ENCODE results near the gene TBX10. TPM values are rescaled to one million over a fixed set of nuclear protein-coding genes. Genes with fewer than 3 reads are reported as not detected.

The TBX10 gene
- total RNA-seq, 1 experiment from 2014 or later: not detected

DNA sequence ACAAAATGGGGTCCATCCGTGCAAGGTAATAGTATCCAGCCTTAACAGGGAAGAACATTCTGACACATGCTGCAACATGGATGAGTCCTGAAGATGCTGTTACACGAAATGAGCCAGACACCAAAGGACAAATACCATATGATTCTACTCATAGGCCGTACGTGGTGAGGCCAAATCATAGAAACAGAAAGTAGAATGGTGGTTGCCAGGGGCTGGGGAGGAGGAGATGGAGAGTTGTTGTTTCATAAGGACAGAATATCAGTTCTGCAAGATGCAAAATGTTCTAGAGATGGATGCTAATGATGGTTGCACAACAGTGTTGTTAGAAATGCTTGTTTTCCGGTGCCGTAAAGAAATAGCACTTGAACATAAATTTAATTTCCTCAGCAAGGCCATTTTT lies 2.6 kb downstream of the TBX10 start:
- Histone ChIP-seq H4K5ac (ENCODE audit: insufficient read length, low read depth, low read length) (no peak overlapping the region), H3K14ac (ENCODE audit: insufficient read depth, low read length) (no peak overlapping the region), H3K9me3 (ENCODE audit: control insufficient read depth, low read depth, low read length) (no peaks in the 10 kb centered on the region), H3T11ph (ENCODE audit: low read length) (no peak overlapping the region), H3K4ac (ENCODE audit: low read depth, low read length) (no peak overlapping the region), H3K79me2 (ENCODE audit: insufficient read depth, low read length) (no peaks in the 10 kb centered on the region), H3K4me1 (ENCODE audit: insufficient read depth, low read length) (no peaks in the 10 kb centered on the region), H2BK15ac (ENCODE audit: low read depth, low read length) (no peak overlapping the region), H3K23me2 (ENCODE audit: insufficient read length, low read depth, low read length, poor library complexity, severe bottlenecking) (no peaks in the 10 kb centered on the region), H2BK120ac (ENCODE audit: low read depth, low read length, poor library complexity, severe bottlenecking) (no peak overlapping the region), H2BK12ac (ENCODE audit: insufficient read length, low read depth, low read length) (no peak overlapping the region), H3K79me1 (ENCODE audit: insufficient read depth, low read depth, low read length, poor library complexity, severe bottlenecking) (no peaks in the 10 kb centered on the region), H3K23ac (ENCODE audit: insufficient read length, low read depth, low read length) (no peak overlapping the region), H2AK5ac (ENCODE audit: insufficient read length, low read length) (no peak overlapping the region), H2BK5ac (ENCODE audit: insufficient read length, low read length) (no peak overlapping the region), H3K4me2 (ENCODE audit: insufficient read depth, insufficient read length, low read length) (no peak overlapping the region), H3K9ac (ENCODE audit: extremely low read depth, insufficient read length, low read length) (no peak overlapping the region), H3K27ac (ENCODE audit: insufficient read length, low read depth, low read length) (no peak overlapping the region), H3K56ac (ENCODE audit: insufficient read length, low read depth, low read length) (no peak overlapping the region), H4K8ac (replicated peaks; ENCODE audit: insufficient read length, low read depth, low read length) (no peak overlapping the region), H2BK20ac (ENCODE audit: low read depth, low read length, poor library complexity, severe bottlenecking) (no peak overlapping the region), H3K18ac (ENCODE audit: insufficient read length, low read depth, low read length) (no peak overlapping the region), H3K27me3 (ENCODE audit: insufficient read depth, low read length) (peaks cover 7% of the 10 kb centered on the region; the same call in 1 of the 2 replicates), H4K20me1 (ENCODE audit: control insufficient read depth, insufficient read depth, insufficient read length) (no peaks in the 10 kb centered on the region), H4K91ac (ENCODE audit: insufficient read length, low read depth, low read length) (no peak overlapping the region), H2AFZ (ENCODE audit: low read length) (no peak overlapping the region)
- DNase-seq: no peak
- WGBS (ENCODE audit: extremely low coverage, insufficient read length, low lambda C conversion rate): no CpG with 5 or more reads among the region's 6 CpGs
- Mint-ChIP-seq H3K4me3 (no peak overlapping the region), H3K9me3 (peaks cover 0 to 4% of the 10 kb centered on the region in 2 experiments; a peak in 2 of 5 replicates), H3K27ac (0 out of 7 replicates have a peak overlapping the region, but pooled peaks of 1 of the 3 experiments have one; percentile 8), H3K27me3 (ENCODE audit: low read depth) (peaks cover 55% of the 10 kb centered on the region), H3K36me3 (ENCODE audit: insufficient read depth in 1 of 3, low read depth in 3 of 3) (no peaks in the 10 kb centered on the region; a peak in 1 of 7 replicates), H3K4me1 (peaks cover 5 to 8% of the 10 kb centered on the region in 2 experiments)
- TF ChIP-seq, protein P1, sequence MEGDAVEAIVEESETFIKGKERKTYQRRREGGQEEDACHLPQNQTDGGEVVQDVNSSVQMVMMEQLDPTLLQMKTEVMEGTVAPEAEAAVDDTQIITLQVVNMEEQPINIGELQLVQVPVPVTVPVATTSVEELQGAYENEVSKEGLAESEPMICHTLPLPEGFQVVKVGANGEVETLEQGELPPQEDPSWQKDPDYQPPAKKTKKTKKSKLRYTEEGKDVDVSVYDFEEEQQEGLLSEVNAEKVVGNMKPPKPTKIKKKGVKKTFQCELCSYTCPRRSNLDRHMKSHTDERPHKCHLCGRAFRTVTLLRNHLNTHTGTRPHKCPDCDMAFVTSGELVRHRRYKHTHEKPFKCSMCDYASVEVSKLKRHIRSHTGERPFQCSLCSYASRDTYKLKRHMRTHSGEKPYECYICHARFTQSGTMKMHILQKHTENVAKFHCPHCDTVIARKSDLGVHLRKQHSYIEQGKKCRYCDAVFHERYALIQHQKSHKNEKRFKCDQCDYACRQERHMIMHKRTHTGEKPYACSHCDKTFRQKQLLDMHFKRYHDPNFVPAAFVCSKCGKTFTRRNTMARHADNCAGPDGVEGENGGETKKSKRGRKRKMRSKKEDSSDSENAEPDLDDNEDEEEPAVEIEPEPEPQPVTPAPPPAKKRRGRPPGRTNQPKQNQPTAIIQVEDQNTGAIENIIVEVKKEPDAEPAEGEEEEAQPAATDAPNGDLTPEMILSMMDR (conservative IDR thresholded peaks at IDR 0.05): no peak

Data from H9 (cell line).